Tibial artery (tissue), 4 donors: ENCODE results near the gene ATP1A3.

ENCODE experiments used
- DNase-seq, 2 donors: peaks; one replicate each; pipeline ENCODE4 v3.0.0-alpha.2; 2019
- H3K27ac ChIP-seq, 2 donors: fragments of 200-600 bp; sonication (generic) in 1 of 2; 1 replicate in 1 of 2; 2 replicates in 1 of 2; pipeline ENCODE4 v1.5.1; 2018 to 2019; ENCODE audit warnings: mild to moderate bottlenecking in 1 of 2
- H3K27me3 ChIP-seq, 2 donors: fragments of 200-600 bp; sonication (generic) in 1 of 2; one replicate each; pipeline versions ENCODE4 v1.5.1 to v1.6.0; 2016 to 2019
- H3K36me3 ChIP-seq, 3 donors: fragments of 200-600 bp; sonication (generic) in 2 of 3; one replicate each; pipeline ENCODE4 v1.5.1; 2016 to 2019; ENCODE audit warnings: mild to moderate bottlenecking in 2 of 3
- H3K4me1 ChIP-seq, 4 donors: fragments of 200-600 bp; sonication (generic) in 2 of 4; 1 replicate in 3 of 4; 2 replicates in 1 of 4; pipeline ENCODE4 v1.5.1; 2016 to 2019
- H3K4me3 ChIP-seq, 2 donors: fragments of 200-600 bp; sonication (generic) in 1 of 2; 1 replicate in 1 of 2; 2 replicates in 1 of 2; pipeline ENCODE4 v1.5.1; 2018 to 2019; ENCODE audit warnings: mild to moderate bottlenecking in 2 of 2
- H3K9me3 ChIP-seq, 3 donors: fragments of 200-600 bp; sonication (generic) in 1 of 3; one replicate each; pipeline ENCODE4 v1.5.1; 2016 to 2019
- intact Hi-C: fragments of 100-400 bp; cut with DNase I; formaldehyde crosslinking; loops from one replicate; pipeline ENCODE4 v1.15.0; 2023; ENCODE audit warnings: low total_unique reads
- TF ChIP-seq, protein P1 (sequence below), 2 experiments: fragments of 200-600 bp in 1 of 2; fragments of 450-650 bp in 1 of 2; IDR thresholded peaks; one replicate each; pipeline ENCODE4 v1.5.1; 2017 to 2019; ENCODE audit warnings: antibody characterized with exemption in 2 of 2, mild to moderate bottlenecking in 1 of 2, moderate library complexity in 1 of 2

Gene ATP1A3

DNA sequence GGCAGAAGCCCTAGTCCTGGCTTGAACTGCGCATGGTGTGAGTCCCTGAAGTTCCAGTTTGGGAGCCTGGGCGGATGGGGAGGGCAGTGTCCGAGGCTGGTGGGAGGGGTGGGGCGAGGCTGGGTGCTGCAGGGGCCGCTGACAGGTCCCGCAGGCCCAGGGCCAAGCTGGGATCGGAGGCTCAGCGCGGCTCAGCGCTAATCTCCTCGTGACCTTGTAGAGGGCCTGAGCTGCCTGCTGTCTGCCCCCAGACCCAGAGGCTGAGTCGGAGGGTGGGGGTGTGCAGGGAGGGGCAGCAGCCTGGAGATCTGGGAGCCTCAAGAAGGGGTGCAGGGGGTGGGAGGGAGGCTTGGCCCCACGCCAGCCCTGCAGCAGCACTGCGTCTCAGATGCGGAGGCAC lies 3.0 kb downstream of the ATP1A3 start:
- Histone ChIP-seq H3K4me1 (peaks cover 0 to 11% (median 10%) of the 10 kb centered on the region in 4 donors), H3K9me3 (no peaks in the 10 kb centered on the region), H3K36me3 (no peaks in the 10 kb centered on the region), H3K27me3 (peaks cover 3 to 74% of the 10 kb centered on the region in 2 donors), H3K4me3 (no peak overlapping the region), H3K27ac (no peak overlapping the region)
- intact Hi-C loops: no loop called here
- no peak for DNase-seq
- TF ChIP-seq, protein P1, sequence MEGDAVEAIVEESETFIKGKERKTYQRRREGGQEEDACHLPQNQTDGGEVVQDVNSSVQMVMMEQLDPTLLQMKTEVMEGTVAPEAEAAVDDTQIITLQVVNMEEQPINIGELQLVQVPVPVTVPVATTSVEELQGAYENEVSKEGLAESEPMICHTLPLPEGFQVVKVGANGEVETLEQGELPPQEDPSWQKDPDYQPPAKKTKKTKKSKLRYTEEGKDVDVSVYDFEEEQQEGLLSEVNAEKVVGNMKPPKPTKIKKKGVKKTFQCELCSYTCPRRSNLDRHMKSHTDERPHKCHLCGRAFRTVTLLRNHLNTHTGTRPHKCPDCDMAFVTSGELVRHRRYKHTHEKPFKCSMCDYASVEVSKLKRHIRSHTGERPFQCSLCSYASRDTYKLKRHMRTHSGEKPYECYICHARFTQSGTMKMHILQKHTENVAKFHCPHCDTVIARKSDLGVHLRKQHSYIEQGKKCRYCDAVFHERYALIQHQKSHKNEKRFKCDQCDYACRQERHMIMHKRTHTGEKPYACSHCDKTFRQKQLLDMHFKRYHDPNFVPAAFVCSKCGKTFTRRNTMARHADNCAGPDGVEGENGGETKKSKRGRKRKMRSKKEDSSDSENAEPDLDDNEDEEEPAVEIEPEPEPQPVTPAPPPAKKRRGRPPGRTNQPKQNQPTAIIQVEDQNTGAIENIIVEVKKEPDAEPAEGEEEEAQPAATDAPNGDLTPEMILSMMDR (IDR thresholded peaks at IDR 0.05): no peak

GRCh38 chr19:41990615-41991014 lies 3.4 kb downstream of the ATP1A3 start:
- intact Hi-C loops: no loop called here
- peaks cover 3 to 74% of the 10 kb centered on the region in 2 donors for H3K27me3 ChIP-seq
- no peak overlapping the region for H3K27ac ChIP-seq
- TF ChIP-seq, protein P1 (IDR thresholded peaks at IDR 0.05): no peak
- H3K36me3 ChIP-seq: no peaks in the 10 kb centered on the region
- H3K4me3 ChIP-seq: no peak overlapping the region
- DNase-seq: no peak
- H3K9me3 ChIP-seq: no peaks in the 10 kb centered on the region
- peaks cover 0 to 11% (median 10%) of the 10 kb centered on the region in 4 donors for H3K4me1 ChIP-seq

DNA sequence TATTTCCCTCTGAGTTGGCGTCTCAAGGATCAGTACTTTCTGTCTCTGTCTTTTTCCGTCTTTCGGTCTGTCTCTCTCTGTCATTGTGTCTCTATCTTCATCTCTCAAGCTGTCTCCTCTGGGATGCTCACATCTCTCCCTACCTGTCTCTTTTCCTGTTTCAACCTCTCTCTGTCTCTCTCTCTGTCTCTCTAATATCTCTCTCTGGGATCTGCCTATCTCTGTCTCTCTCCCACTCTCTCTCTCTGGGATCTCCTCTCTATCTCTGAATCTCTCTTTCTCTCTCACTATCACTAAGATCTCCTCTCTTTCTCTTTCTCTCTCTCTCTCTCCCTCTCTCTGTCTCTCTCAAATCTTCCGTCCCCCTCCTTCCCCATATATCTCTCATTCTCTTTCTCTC lies 4.0 kb downstream of the ATP1A3 start:
- TF ChIP-seq, protein P1 (IDR thresholded peaks at IDR 0.05): no peak
- H3K27me3 ChIP-seq: peaks cover 3 to 68% of the 10 kb centered on the region in 2 donors
- H3K4me1 ChIP-seq: peaks cover 0 to 11% (median 10%) of the 10 kb centered on the region in 4 donors
- no peaks in the 10 kb centered on the region for H3K36me3 ChIP-seq
- intact Hi-C loops: no loop called here
- no peak overlapping the region for H3K27ac ChIP-seq
- H3K4me3 ChIP-seq: no peak overlapping the region
- H3K9me3 ChIP-seq: no peaks in the 10 kb centered on the region
- no peak for DNase-seq

GRCh38 chr19:41988947-41989346 lies 5.1 kb downstream of the ATP1A3 start:
- H3K27me3 ChIP-seq: peaks cover under 1 to 57% of the 10 kb centered on the region in 2 donors
- TF ChIP-seq, protein P1 (IDR thresholded peaks at IDR 0.05): no peak
- intact Hi-C loops: no loop called here
- no peak overlapping the region for H3K4me3 ChIP-seq
- H3K9me3 ChIP-seq: no peaks in the 10 kb centered on the region
- peaks cover 0 to 5% (median 5%) of the 10 kb centered on the region in 4 donors for H3K4me1 ChIP-seq
- H3K27ac ChIP-seq: no peak overlapping the region
- no peaks in the 10 kb centered on the region for H3K36me3 ChIP-seq
- DNase-seq: no peak

GRCh38 chr19:41987141-41987860 lies 6.7 kb downstream of the ATP1A3 start:
- TF ChIP-seq, protein P1 (IDR thresholded peaks at IDR 0.05): no peak
- DNase-seq: no peak
- H3K9me3 ChIP-seq: no peaks in the 10 kb centered on the region
- H3K4me3 ChIP-seq: no peak overlapping the region
- no peaks in the 10 kb centered on the region for H3K36me3 ChIP-seq
- H3K27ac ChIP-seq: no peak overlapping the region
- H3K4me1 ChIP-seq: no peaks in the 10 kb centered on the region
- intact Hi-C loops: no loop called here
- H3K27me3 ChIP-seq: peaks cover 0 to 41% of the 10 kb centered on the region in 2 donors
